Liver (tissue), 9 donors: ENCODE results near the gene IL1RAPL1. TPM values are rescaled to one million over a fixed set of nuclear protein-coding genes. Genes with fewer than 3 reads are reported as not detected.

Experiments
- DNase-seq: peaks from one replicate; pipeline ENCODE4 v3.0.0-alpha.2; 2017; ENCODE audit warnings: low spot score
- H3K27ac ChIP-seq, 2 donors: one replicate each; pipeline ENCODE4 v1.7.0; 2013; ENCODE audit warnings: inconsistent platforms in 2 of 2, low read length in 2 of 2, control low read depth in 1 of 2, low read depth in 1 of 2, mild to moderate bottlenecking in 1 of 2
- H3K27me3 ChIP-seq, 4 donors: one replicate each; pipeline versions ENCODE4 v1.6.1 to v1.7.0; 2013; ENCODE audit warnings: low read length in 3 of 4, inconsistent platforms in 1 of 4, mild to moderate bottlenecking in 1 of 4, moderate library complexity in 1 of 4; ENCODE audit not compliant: control insufficient read depth in 4 of 4, insufficient read depth in 4 of 4
- H3K36me3 ChIP-seq, 4 donors: one replicate each; pipeline versions ENCODE4 v1.6.1 to v1.7.0; 2013; ENCODE audit warnings: low read length in 3 of 4, mild to moderate bottlenecking in 3 of 4, low read depth in 1 of 4, moderate library complexity in 1 of 4; ENCODE audit not compliant: control insufficient read depth in 4 of 4, insufficient read depth in 3 of 4
- H3K4me1 ChIP-seq, 4 donors: one replicate each; pipeline versions ENCODE4 v1.6.1 to v1.7.0; 2013; ENCODE audit warnings: low read length in 3 of 4, mild to moderate bottlenecking in 3 of 4, moderate library complexity in 1 of 4; ENCODE audit not compliant: control insufficient read depth in 4 of 4, insufficient read depth in 4 of 4
- H3K4me3 ChIP-seq, 3 donors: one replicate each; pipeline versions ENCODE4 v1.6.1 to v1.7.0; 2013; ENCODE audit warnings: low read length in 3 of 3, control low read depth in 1 of 3, low read depth in 1 of 3, mild to moderate bottlenecking in 1 of 3
- H3K9ac ChIP-seq, 2 donors: one replicate each; pipeline ENCODE4 v1.7.0; 2013; ENCODE audit warnings: low read length in 2 of 2, mild to moderate bottlenecking in 2 of 2, moderate library complexity in 2 of 2, control low read depth in 1 of 2, low read depth in 1 of 2
- H3K9me3 ChIP-seq, 4 donors: one replicate each; pipeline versions ENCODE4 v1.6.1 to v1.7.0; 2013; ENCODE audit warnings: low read length in 3 of 4; ENCODE audit not compliant: control insufficient read depth in 4 of 4
- EGR1 ChIP-seq, 2 donors: IDR thresholded peaks; 2 replicates each; pipeline ENCODE4 v1.6.1; 2016 to 2018; ENCODE audit warnings: antibody characterized with exemption in 2 of 2, low read depth in 2 of 2
- FOXA1 ChIP-seq: IDR thresholded peaks from 2 replicates; pipeline ENCODE4 v1.6.1; 2016; ENCODE audit warnings: antibody characterized with exemption
- FOXA2 ChIP-seq: IDR thresholded peaks from 2 replicates; pipeline ENCODE4 v1.6.1; 2016; ENCODE audit warnings: antibody characterized with exemption
- GABPA ChIP-seq, 2 donors: IDR thresholded peaks in 1 of 2; conservative IDR thresholded peaks in 1 of 2; 2 replicates each; pipeline ENCODE4 v1.6.1; 2016; ENCODE audit warnings: antibody characterized with exemption in 2 of 2, mild to moderate bottlenecking in 1 of 2, moderate library complexity in 1 of 2
- HNF4A ChIP-seq, 2 donors: conservative IDR thresholded peaks; 2 replicates each; pipeline ENCODE4 v1.6.1; 2016; ENCODE audit warnings: antibody characterized with exemption in 2 of 2, mild to moderate bottlenecking in 2 of 2
- JUND ChIP-seq, 2 donors: IDR thresholded peaks; 2 replicates each; pipeline ENCODE4 v1.6.1; 2016; ENCODE audit warnings: antibody characterized with exemption in 2 of 2
- NR2F2 ChIP-seq: IDR thresholded peaks from 2 replicates; pipeline ENCODE4 v1.6.1; 2016; ENCODE audit warnings: antibody characterized with exemption
- RAD21 ChIP-seq, 2 donors: IDR thresholded peaks; 2 replicates each; pipeline ENCODE4 v1.6.1; 2016; ENCODE audit warnings: antibody characterized with exemption in 2 of 2, mild to moderate bottlenecking in 2 of 2
- REST ChIP-seq: IDR thresholded peaks from 2 replicates; pipeline ENCODE4 v1.6.1; 2016; ENCODE audit warnings: antibody characterized with exemption, mild to moderate bottlenecking
- SP1 ChIP-seq: IDR thresholded peaks from 2 replicates; pipeline ENCODE4 v1.6.1; 2018; ENCODE audit warnings: antibody characterized with exemption, mild to moderate bottlenecking
- TAF1 ChIP-seq: conservative IDR thresholded peaks from 2 replicates; pipeline ENCODE4 v1.6.1; 2016; ENCODE audit warnings: antibody characterized with exemption, mild to moderate bottlenecking
- YY1 ChIP-seq: IDR thresholded peaks from 2 replicates; pipeline ENCODE4 v1.6.1; 2016; ENCODE audit warnings: antibody characterized with exemption, mild to moderate bottlenecking
- WGBS: extraction: QIAGEN DNeasy Blood & Tissue Kit; methylation state at CpG from one replicate; pipeline ENCODE4 v1.1.7; 2013; 5-methylcytosine and 5-hydroxymethylcytosine counted together
- polyA plus RNA-seq, 2 donors: library from polyadenylated mRNA; stranded (reverse) in 1 of 2; unstranded in 1 of 2; fragments of 200-250 nt in 1 of 2; fragments of >200 nt in 1 of 2; fragmentation: Nextera tagmentation in 1 of 2; extraction: Ambion mirVana in 1 of 2; gene quantifications; one replicate each; pipeline versions ENCODE4 v1.2.1 to v1.2.3, GENCODE V29; 2013 to 2015
- total RNA-seq, 2 donors: library from RNA; depleted of rRNA; stranded (reverse); fragments of >200 nt; gene quantifications; one replicate each; pipeline ENCODE4 v1.2.3, GENCODE V29; 2014
- TF ChIP-seq, protein P1 (sequence below): IDR thresholded peaks from 2 replicates; pipeline ENCODE4 v1.6.1; 2016; ENCODE audit warnings: antibody characterized with exemption
- TF ChIP-seq, protein P2 (sequence below): fragments of 150-350 bp; IDR thresholded peaks from 2 replicates; pipeline ENCODE4 v1.5.1; 2017; ENCODE audit warnings: improper control_type of control experiment, low read depth, low read length; ENCODE audit not compliant: missing input control
- TF ChIP-seq, protein P3 (sequence below): IDR thresholded peaks from 2 replicates; pipeline ENCODE4 v1.6.1; 2016; ENCODE audit warnings: antibody characterized with exemption
- donor health status: healthy.
- donor health status: healthy.
- donor health status: healthy.
- donor health status: healthy.
- donor health status: healthy.

IL1RAPL1 gene
- total and polyA plus RNA-seq, 4 donors, result 0.08 to 0.33 TPM; not detected in 2

DNA sequence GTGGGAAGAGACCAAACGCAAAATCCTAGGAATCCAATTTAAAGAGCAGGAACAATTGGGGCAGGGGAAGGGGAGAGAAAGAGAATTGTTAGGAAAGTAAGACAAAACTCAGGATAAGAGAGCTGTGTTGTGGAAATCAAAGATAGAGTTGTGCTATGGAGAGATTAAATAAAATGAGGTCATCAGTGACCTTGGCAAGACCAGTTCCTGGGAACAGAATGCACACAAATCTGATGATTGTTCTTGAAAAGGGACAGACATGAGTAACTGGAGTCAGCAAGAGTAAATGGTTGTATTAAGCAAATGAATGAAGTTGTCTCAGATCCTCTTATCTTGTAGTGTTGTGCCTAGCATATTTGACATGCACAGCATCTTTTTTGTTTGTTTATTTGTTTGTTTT lies 267.4 kb downstream of the IL1RAPL1 start:
- Histone ChIP-seq H3K9ac (no peak overlapping the region), H3K4me3 (no peak overlapping the region), H3K27me3 (no peaks in the 10 kb centered on the region), H3K27ac (no peak overlapping the region), H3K9me3 (no peaks in the 10 kb centered on the region), H3K4me1 (peaks cover 0 to 12% (median 8%) of the 10 kb centered on the region in 4 donors), H3K36me3 (no peaks in the 10 kb centered on the region)
- DNase-seq, result no peak
- no peak for TF ChIP-seq GABPA (IDR thresholded peaks at IDR 0.05 in 1 of 2, conservative IDR thresholded peaks at IDR 0.05 in 1 of 2)
- TF ChIP-seq RAD21 (IDR thresholded peaks at IDR 0.05), result no peak
- TF ChIP-seq FOXA2, result no peak
- TF ChIP-seq EGR1 (IDR thresholded peaks at IDR 0.05; ENCODE audit: low read depth in 2 of 2), result no peak
- TF ChIP-seq, protein P1, sequence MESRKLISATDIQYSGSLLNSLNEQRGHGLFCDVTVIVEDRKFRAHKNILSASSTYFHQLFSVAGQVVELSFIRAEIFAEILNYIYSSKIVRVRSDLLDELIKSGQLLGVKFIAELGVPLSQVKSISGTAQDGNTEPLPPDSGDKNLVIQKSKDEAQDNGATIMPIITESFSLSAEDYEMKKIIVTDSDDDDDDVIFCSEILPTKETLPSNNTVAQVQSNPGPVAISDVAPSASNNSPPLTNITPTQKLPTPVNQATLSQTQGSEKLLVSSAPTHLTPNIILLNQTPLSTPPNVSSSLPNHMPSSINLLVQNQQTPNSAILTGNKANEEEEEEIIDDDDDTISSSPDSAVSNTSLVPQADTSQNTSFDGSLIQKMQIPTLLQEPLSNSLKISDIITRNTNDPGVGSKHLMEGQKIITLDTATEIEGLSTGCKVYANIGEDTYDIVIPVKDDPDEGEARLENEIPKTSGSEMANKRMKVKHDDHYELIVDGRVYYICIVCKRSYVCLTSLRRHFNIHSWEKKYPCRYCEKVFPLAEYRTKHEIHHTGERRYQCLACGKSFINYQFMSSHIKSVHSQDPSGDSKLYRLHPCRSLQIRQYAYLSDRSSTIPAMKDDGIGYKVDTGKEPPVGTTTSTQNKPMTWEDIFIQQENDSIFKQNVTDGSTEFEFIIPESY, result no peak
- no peak for TF ChIP-seq REST
- no peak for TF ChIP-seq JUND (IDR thresholded peaks at IDR 0.05)
- TF ChIP-seq TAF1, result no peak
- TF ChIP-seq, protein P2, sequence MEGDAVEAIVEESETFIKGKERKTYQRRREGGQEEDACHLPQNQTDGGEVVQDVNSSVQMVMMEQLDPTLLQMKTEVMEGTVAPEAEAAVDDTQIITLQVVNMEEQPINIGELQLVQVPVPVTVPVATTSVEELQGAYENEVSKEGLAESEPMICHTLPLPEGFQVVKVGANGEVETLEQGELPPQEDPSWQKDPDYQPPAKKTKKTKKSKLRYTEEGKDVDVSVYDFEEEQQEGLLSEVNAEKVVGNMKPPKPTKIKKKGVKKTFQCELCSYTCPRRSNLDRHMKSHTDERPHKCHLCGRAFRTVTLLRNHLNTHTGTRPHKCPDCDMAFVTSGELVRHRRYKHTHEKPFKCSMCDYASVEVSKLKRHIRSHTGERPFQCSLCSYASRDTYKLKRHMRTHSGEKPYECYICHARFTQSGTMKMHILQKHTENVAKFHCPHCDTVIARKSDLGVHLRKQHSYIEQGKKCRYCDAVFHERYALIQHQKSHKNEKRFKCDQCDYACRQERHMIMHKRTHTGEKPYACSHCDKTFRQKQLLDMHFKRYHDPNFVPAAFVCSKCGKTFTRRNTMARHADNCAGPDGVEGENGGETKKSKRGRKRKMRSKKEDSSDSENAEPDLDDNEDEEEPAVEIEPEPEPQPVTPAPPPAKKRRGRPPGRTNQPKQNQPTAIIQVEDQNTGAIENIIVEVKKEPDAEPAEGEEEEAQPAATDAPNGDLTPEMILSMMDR, result no peak
- TF ChIP-seq SP1, result no peak
- TF ChIP-seq, protein P3, sequence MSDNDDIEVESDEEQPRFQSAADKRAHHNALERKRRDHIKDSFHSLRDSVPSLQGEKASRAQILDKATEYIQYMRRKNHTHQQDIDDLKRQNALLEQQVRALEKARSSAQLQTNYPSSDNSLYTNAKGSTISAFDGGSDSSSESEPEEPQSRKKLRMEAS, result no peak
- no peak for TF ChIP-seq FOXA1
- TF ChIP-seq YY1, result no peak
- TF ChIP-seq NR2F2, result no peak
- WGBS, result 95% methylated on average over 1 of the region's 1 CpG

DNA sequence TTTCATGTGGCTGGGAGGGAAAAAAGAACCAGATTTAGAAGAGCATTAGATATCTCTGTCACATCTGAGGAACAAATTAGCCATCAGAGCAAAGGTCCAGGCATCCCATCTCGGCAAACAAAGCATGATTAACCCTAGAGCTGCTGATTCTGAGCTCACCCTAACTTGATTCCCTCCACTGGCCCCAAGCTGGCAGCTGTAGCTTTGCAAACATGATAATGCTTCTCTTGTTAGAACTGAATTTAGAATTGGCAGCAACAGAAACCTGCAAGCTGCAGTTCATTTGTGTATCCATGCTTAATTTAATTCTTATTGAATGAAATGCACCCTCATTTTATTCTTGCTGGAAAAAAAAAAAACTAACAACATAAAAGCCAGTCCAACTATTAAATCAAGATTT lies 289.2 kb downstream of the IL1RAPL1 start:
- WGBS, result 7% methylated on average over 1 of the region's 1 CpG
- no peak overlapping the region for H3K27ac ChIP-seq
- TF ChIP-seq, protein P3, result no peak
- TF ChIP-seq TAF1 (no peak), EGR1 (IDR thresholded peaks at IDR 0.05; ENCODE audit: low read depth in 2 of 2) (no peak), HNF4A (conservative IDR thresholded peaks at IDR 0.05) (no peak), JUND (IDR thresholded peaks at IDR 0.05) (no peak), NR2F2 (no peak)
- no peaks in the 10 kb centered on the region for H3K4me1 ChIP-seq
- no peak overlapping the region for H3K4me3 ChIP-seq
- DNase-seq, result no peak
- no peaks in the 10 kb centered on the region for H3K36me3 ChIP-seq
- no peak overlapping the region for H3K9ac ChIP-seq
- H3K9me3 ChIP-seq, result no peaks in the 10 kb centered on the region
- H3K27me3 ChIP-seq, result no peaks in the 10 kb centered on the region
